Mesothelial cell of epicardium (in vitro differentiated cells): Measurements from ENCODE around the gene OR13C5. TPM values are rescaled to one million over a fixed set of nuclear protein-coding genes. Genes with fewer than 3 reads are reported as not detected.
"Not testable (repeated sequence)": the region's sequence is repeated elsewhere in the genome, so short reads cannot be mapped to it uniquely, and the experiment has no call there.

Experiments used
- DNase-seq, 2 experiments: peaks; one replicate each; pipeline ENCODE4 v3.0.0; 2021; ENCODE audit warnings: low spot score in 2 of 2; ENCODE audit not compliant: unreplicated experiment in 2 of 2
- H3K27ac Mint-ChIP-seq: 2 replicates; pipeline ENCODE4 v1.8.0; 2021; ENCODE audit warnings: mixed read lengths
- H3K27me3 Mint-ChIP-seq: 2 replicates; pipeline ENCODE4 v1.8.0; 2021; ENCODE audit warnings: low read depth, mixed read lengths
- H3K36me3 Mint-ChIP-seq: 2 replicates; pipeline ENCODE4 v1.8.0; 2021; ENCODE audit warnings: mixed read lengths
- H3K4me1 Mint-ChIP-seq: 2 replicates; pipeline ENCODE4 v1.8.0; 2021; ENCODE audit warnings: mixed read lengths
- H3K4me3 Mint-ChIP-seq: 2 replicates; pipeline ENCODE4 v1.8.0; 2021; ENCODE audit warnings: mild to moderate bottlenecking, moderate library complexity, mixed read lengths
- H3K9me3 Mint-ChIP-seq: 2 replicates; pipeline ENCODE4 v1.8.0; 2021; ENCODE audit warnings: mixed read lengths
- total RNA-seq: library from RNA; stranded (reverse); gene quantifications from 3 replicates; pipeline ENCODE4 v1.2.1, GENCODE V29; 2021
- TF ChIP-seq, protein P1 (sequence below): fragments of 200-600 bp; sonication (generic); IDR thresholded peaks from one replicate; pipeline ENCODE4 v1.5.0; 2021; ENCODE audit warnings: antibody characterized with exemption; ENCODE audit not compliant: unreplicated experiment

Gene OR13C5, protein sequence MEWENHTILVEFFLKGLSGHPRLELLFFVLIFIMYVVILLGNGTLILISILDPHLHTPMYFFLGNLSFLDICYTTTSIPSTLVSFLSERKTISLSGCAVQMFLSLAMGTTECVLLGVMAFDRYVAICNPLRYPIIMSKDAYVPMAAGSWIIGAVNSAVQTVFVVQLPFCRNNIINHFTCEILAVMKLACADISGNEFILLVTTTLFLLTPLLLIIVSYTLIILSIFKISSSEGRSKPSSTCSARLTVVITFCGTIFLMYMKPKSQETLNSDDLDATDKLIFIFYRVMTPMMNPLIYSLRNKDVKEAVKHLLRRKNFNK
- 0.25 TPM in 1 of 3 replicates, not detected in the others for total RNA-seq

DNA sequence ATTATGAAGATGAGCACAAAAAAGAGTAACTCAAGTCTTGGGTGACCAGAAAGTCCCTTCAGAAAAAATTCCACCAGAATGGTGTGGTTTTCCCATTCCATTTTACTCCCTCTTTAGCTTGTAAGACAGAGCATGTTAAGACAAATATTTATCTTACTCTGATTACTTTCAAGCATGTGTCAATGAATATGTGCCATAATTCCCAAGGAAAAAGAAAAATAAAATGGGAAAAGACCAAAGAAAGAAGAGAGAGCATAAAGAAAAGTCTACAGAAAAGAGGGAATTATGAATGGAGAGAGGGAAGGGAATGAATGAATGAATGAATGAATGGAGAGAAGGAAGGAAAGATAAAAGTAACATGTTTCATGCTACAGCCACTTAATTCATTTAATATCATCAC, at the start of gene OR13C5:
OR13C5 (minus strand) TSS at position 101 of the 400 bp plus-strand sequence; CDS start at position 101, 0 bp downstream.
- H3K9me3 Mint-ChIP-seq, H3K4me1 Mint-ChIP-seq, H3K36me3 Mint-ChIP-seq, H3K27me3 Mint-ChIP-seq, DNase-seq, H3K27ac Mint-ChIP-seq, H3K4me3 Mint-ChIP-seq: not testable (repeated sequence)

DNA sequence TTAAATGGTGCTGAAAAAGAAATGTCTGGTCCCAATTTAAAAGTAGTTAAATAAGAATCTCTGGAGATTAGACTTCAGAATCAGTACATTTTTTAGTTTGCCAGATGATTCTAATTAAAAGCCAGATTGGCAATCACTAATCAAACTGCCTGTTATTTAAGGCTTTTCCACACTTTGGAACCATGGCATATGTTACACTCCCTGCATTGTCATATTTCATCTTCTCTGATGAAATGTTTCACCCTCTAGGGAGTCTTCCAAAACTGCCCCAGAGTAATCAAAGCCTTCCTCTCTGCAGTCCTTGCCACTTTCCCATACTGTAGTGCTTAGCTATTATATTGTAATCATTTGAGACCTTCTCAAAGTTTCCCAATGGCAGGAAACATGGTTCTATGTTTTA, 36.2 kb upstream of the OR13C5 start:
- no peak for DNase-seq
- peaks cover 1% of the 10 kb centered on the region for H3K27me3 Mint-ChIP-seq
- TF ChIP-seq, protein P1, sequence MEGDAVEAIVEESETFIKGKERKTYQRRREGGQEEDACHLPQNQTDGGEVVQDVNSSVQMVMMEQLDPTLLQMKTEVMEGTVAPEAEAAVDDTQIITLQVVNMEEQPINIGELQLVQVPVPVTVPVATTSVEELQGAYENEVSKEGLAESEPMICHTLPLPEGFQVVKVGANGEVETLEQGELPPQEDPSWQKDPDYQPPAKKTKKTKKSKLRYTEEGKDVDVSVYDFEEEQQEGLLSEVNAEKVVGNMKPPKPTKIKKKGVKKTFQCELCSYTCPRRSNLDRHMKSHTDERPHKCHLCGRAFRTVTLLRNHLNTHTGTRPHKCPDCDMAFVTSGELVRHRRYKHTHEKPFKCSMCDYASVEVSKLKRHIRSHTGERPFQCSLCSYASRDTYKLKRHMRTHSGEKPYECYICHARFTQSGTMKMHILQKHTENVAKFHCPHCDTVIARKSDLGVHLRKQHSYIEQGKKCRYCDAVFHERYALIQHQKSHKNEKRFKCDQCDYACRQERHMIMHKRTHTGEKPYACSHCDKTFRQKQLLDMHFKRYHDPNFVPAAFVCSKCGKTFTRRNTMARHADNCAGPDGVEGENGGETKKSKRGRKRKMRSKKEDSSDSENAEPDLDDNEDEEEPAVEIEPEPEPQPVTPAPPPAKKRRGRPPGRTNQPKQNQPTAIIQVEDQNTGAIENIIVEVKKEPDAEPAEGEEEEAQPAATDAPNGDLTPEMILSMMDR, result no peak
- H3K36me3 Mint-ChIP-seq, result no peaks in the 10 kb centered on the region
- H3K4me1 Mint-ChIP-seq, result no peaks in the 10 kb centered on the region
- H3K4me3 Mint-ChIP-seq, result no peak overlapping the region
- H3K27ac Mint-ChIP-seq, result no peak overlapping the region
- peaks cover 35% of the 10 kb centered on the region for H3K9me3 Mint-ChIP-seq

DNA sequence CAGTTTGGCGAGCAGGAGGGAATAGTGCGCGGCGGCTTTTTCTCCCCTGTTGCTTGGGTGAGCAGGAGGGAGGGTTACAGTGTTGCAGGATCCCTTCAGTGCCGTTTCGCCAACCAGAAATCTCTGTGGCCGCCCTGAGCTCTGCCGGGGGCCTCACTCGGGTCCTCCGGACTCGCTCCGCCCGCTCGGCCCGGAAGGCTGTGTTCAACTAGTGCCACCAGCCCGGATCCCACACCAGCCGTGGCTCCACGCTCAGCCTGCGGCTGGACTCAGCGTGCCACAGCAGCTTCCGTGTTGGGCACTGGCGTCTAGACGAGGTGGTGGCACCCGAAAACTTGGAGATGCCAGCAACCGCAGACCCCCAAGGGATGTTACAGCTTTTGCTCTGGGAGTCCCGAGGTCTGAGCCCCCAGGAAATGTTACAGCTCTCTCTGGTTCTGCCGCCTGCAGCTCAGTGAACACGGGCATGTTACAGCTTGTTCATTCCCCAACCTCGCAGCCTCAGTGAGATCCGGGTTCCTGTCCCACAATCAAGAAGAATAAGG, 34.8 kb upstream of the OR13C5 start:
- Mint-ChIP-seq H3K27ac (no peak overlapping the region), H3K4me1 (no peaks in the 10 kb centered on the region), H3K4me3 (no peak overlapping the region), H3K27me3 (peaks cover 1% of the 10 kb centered on the region), H3K36me3 (no peaks in the 10 kb centered on the region), H3K9me3 (peaks cover 21% of the 10 kb centered on the region)
- TF ChIP-seq, protein P1, result no peak
- no peak for DNase-seq

DNA sequence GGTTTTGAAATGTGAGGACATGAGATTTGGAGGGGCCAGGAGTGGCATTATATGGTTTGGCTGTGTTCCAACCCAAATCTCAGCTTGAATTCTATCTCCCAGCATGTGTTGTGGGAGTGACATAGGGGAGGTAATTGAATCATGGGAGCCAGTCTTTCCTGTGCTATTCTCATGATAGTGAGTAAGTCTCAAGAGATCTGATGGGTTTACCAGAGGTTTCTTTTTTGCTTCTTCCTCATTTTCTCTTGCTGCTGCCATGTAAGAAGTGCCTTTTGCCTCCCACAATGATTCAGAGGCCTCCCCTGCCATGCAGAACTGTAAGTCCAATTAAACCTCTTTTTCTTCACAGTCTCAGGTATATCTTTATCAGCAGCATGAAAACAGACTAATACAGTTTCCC, 26.8 kb upstream of the OR13C5 start:
- H3K4me3 Mint-ChIP-seq, H3K4me1 Mint-ChIP-seq, H3K27me3 Mint-ChIP-seq, H3K27ac Mint-ChIP-seq, H3K36me3 Mint-ChIP-seq, DNase-seq, H3K9me3 Mint-ChIP-seq: not testable (repeated sequence)

DNA sequence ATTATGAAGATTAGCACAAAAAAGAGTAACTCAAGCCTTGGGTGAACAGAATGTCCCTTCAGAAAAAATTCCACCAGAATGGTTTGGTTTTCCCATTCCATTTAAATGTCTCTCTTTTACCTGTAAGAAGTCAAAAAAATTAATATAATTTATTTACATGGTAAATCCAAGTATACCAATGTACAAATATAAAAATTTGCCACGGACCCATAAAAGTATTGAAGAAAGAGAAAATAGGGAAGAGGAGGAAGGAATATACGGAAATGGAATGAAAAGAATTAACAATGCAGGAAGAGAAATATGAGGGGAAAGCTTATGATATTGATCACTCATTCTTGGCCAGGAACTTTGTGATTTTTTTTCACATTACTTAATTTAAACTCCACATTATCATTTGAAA, 18.9 kb upstream of the OR13C5 start, which contains the start of gene OR13C9:
OR13C9 (minus strand) TSS at position 101 of the 400 bp plus-strand sequence; CDS start at position 101, 0 bp downstream.
- no peaks in the 10 kb centered on the region for H3K36me3 Mint-ChIP-seq
- H3K27me3 Mint-ChIP-seq, result no peaks in the 10 kb centered on the region
- TF ChIP-seq, protein P1, result no peak
- DNase-seq, result no peak
- no peaks in the 10 kb centered on the region for H3K4me1 Mint-ChIP-seq
- no peak within 1 kb of the TSS for H3K4me3 Mint-ChIP-seq
- no peak within 1 kb of the TSS for H3K27ac Mint-ChIP-seq
- H3K9me3 Mint-ChIP-seq, result no peaks in the 10 kb centered on the region

DNA sequence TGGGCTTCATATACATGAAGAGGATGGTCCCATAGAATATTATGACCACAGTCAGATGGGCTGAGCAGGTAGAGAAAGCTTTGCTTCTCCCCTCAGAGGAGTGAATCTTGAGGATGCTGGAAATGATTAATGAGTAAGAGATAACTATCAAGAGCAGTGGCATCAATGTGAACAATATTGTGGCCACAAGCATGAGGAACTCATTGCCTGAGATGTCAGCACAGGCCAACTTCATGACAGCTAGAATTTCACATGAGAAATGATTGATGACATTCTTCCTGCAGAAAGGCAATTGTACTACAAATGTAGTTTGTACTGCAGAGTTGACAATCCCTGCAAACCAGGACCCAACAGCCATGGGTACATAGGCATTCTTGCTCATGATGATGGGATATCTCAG, 18.2 kb upstream of the OR13C5 start:
- H3K9me3 Mint-ChIP-seq, result no peaks in the 10 kb centered on the region
- H3K4me3 Mint-ChIP-seq, result no peak overlapping the region
- H3K27ac Mint-ChIP-seq, result no peak overlapping the region
- DNase-seq, result no peak
- TF ChIP-seq, protein P1, result no peak
- H3K4me1 Mint-ChIP-seq, result no peaks in the 10 kb centered on the region
- no peaks in the 10 kb centered on the region for H3K36me3 Mint-ChIP-seq
- peaks cover 4% of the 10 kb centered on the region for H3K27me3 Mint-ChIP-seq
